Mucosa of rectum (tissue), 2 donors: ENCODE results near the gene GTPBP3.

Source experiments
- H3K27ac ChIP-seq, 2 donors: one replicate each; pipeline ENCODE4 v1.7.0; 2013; ENCODE audit warnings: inconsistent platforms in 2 of 2, low read depth in 2 of 2, low read length in 2 of 2
- H3K27me3 ChIP-seq, 2 donors: one replicate each; pipeline ENCODE4 v1.7.0; 2013; ENCODE audit warnings: low read length in 2 of 2; ENCODE audit not compliant: control insufficient read depth in 2 of 2, insufficient read depth in 2 of 2
- H3K36me3 ChIP-seq, 2 donors: one replicate each; pipeline ENCODE4 v1.7.0; 2013; ENCODE audit warnings: low read length in 2 of 2; ENCODE audit not compliant: control insufficient read depth in 2 of 2, insufficient read depth in 2 of 2
- H3K4me1 ChIP-seq, 2 donors: one replicate each; pipeline ENCODE4 v1.7.0; 2013; ENCODE audit warnings: low read length in 2 of 2, mild to moderate bottlenecking in 1 of 2; ENCODE audit not compliant: control insufficient read depth in 2 of 2, insufficient read depth in 2 of 2
- H3K4me3 ChIP-seq, 2 donors: one replicate each; pipeline ENCODE4 v1.7.0; 2013; ENCODE audit warnings: low read length in 2 of 2
- H3K9ac ChIP-seq, 2 donors: one replicate each; pipeline ENCODE4 v1.7.0; 2013; ENCODE audit warnings: low read length in 2 of 2, low read depth in 1 of 2, mild to moderate bottlenecking in 1 of 2
- H3K9me3 ChIP-seq, 2 donors: one replicate each; pipeline ENCODE4 v1.7.0; 2013; ENCODE audit warnings: low read length in 2 of 2; ENCODE audit not compliant: control insufficient read depth in 2 of 2
- donor health status: healthy.
- donor health status: Normal muscosa, but diverticular disease.

The GTPBP3 gene

GRCh38 chr19:17346109-17346671 lies 8.8 kb downstream of the GTPBP3 start:
- Histone ChIP-seq H3K4me1 (peaks cover 0 to 3% of the 10 kb centered on the region in 2 donors), H3K4me3 (no peak overlapping the region), H3K36me3 (peaks cover 0 to 3% of the 10 kb centered on the region in 2 donors), H3K27me3 (peaks cover 5 to 6% of the 10 kb centered on the region in 2 donors), H3K27ac (no peak overlapping the region), H3K9ac (no peak overlapping the region), H3K9me3 (no peaks in the 10 kb centered on the region)

- Histone ChIP-seq H3K4me3 (no peak overlapping the region), H3K9ac (no peak overlapping the region), H3K9me3 (no peaks in the 10 kb centered on the region), H3K36me3 (no peaks in the 10 kb centered on the region), H3K4me1 (peaks cover 0 to 3% of the 10 kb centered on the region in 2 donors), H3K27me3 (peaks cover 5 to 6% of the 10 kb centered on the region in 2 donors), H3K27ac (no peak overlapping the region)
Measured at GRCh38 chr19:17347361-17347760, 10.0 kb downstream of the GTPBP3 start.

GRCh38 chr19:17347877-17348276 lies 10.5 kb downstream of the GTPBP3 start:
- Histone ChIP-seq H3K36me3 (no peaks in the 10 kb centered on the region), H3K9ac (no peak overlapping the region), H3K9me3 (no peaks in the 10 kb centered on the region), H3K27me3 (peaks cover 5 to 6% of the 10 kb centered on the region in 2 donors), H3K27ac (no peak overlapping the region), H3K4me3 (no peak overlapping the region), H3K4me1 (peaks cover 0 to 3% of the 10 kb centered on the region in 2 donors)

DNA sequence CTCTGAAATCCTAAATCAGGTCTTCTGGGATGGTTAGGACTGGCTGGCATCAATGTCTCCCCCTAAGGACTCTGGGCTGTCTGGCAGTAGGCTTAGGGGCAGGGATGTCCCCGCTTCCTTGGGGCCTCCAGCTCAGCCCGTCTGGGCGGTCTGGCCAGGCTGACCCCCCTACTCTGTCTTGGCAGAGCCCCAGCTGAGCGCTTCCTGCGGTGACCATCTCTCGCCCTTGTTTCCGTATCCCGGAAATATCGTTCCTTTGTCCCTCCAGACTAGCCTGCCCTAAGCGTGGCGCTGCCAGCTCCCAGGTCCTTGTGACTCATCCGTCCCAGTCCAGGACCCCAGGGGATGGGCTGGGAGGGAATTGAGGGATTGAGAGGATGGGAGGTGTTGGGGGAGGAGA lies 11.3 kb downstream of the GTPBP3 start:
- Histone ChIP-seq H3K27me3 (peaks cover 5 to 6% of the 10 kb centered on the region in 2 donors), H3K4me1 (peaks cover 0 to 3% of the 10 kb centered on the region in 2 donors), H3K4me3 (no peak overlapping the region), H3K27ac (peak overlapping the region in 1 of 2 donors; percentile 31), H3K36me3 (no peaks in the 10 kb centered on the region), H3K9me3 (no peaks in the 10 kb centered on the region), H3K9ac (no peak overlapping the region)

DNA sequence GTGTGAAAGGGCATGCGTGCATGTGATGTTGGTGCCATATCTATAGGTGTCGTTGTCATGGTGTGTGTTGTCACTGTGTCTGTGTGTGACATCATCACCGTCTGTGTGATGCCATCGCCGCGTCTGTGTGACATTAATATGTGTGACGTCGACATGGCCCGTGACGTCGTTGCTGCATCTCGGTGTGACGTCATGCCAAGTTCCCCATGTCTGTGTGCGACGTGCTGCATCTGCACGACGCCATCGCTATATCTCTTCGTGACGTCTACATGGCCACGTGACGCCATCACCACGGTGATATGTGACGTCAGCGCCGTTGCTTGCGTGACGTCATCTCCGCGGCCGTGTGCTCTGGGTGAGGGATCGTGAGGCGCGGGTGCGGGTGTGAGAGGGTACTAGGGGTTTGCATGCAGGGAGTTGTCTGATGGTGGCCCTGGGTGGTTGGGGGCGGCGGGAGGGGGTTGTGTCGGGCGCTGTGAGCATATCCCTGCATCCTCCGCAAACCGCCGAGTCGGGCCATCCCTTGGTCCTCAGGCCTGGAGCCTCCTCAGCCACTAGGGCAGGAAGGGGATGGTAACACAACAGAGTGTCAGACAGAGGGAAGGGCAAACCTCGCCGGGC lies 14.6 kb downstream of the GTPBP3 start:
- H3K4me1 ChIP-seq = peaks cover 0 to 3% of the 10 kb centered on the region in 2 donors
- no peaks in the 10 kb centered on the region for H3K36me3 ChIP-seq
- H3K9me3 ChIP-seq = no peaks in the 10 kb centered on the region
- H3K9ac ChIP-seq = no peak overlapping the region
- peaks cover 5 to 6% of the 10 kb centered on the region in 2 donors for H3K27me3 ChIP-seq
- no peak overlapping the region for H3K27ac ChIP-seq
- no peak overlapping the region for H3K4me3 ChIP-seq

GRCh38 chr19:17352608-17353280 lies 15.4 kb downstream of the GTPBP3 start:
- H3K4me1 ChIP-seq = peaks cover 0 to 3% of the 10 kb centered on the region in 2 donors
- no peaks in the 10 kb centered on the region for H3K9me3 ChIP-seq
- no peaks in the 10 kb centered on the region for H3K36me3 ChIP-seq
- H3K27ac ChIP-seq = no peak overlapping the region
- no peak overlapping the region for H3K4me3 ChIP-seq
- no peak overlapping the region for H3K9ac ChIP-seq
- peaks cover 5 to 6% of the 10 kb centered on the region in 2 donors for H3K27me3 ChIP-seq

- no peak overlapping the region for H3K9ac ChIP-seq
- H3K27ac ChIP-seq = no peak overlapping the region
- H3K4me1 ChIP-seq = peaks cover 0 to 3% of the 10 kb centered on the region in 2 donors
- H3K4me3 ChIP-seq = no peak overlapping the region
- no peaks in the 10 kb centered on the region for H3K36me3 ChIP-seq
- no peaks in the 10 kb centered on the region for H3K9me3 ChIP-seq
- H3K27me3 ChIP-seq = peaks cover 5 to 6% of the 10 kb centered on the region in 2 donors
Measured at GRCh38 chr19:17353386-17353785, 16.0 kb downstream of the GTPBP3 start.

GRCh38 chr19:17357078-17357666 lies 19.8 kb downstream of the GTPBP3 start:
- H3K4me3 ChIP-seq = no peak overlapping the region
- no peak overlapping the region for H3K9ac ChIP-seq
- H3K27ac ChIP-seq = no peak overlapping the region
- H3K9me3 ChIP-seq = no peaks in the 10 kb centered on the region
- no peaks in the 10 kb centered on the region for H3K4me1 ChIP-seq
- no peaks in the 10 kb centered on the region for H3K27me3 ChIP-seq
- H3K36me3 ChIP-seq = no peaks in the 10 kb centered on the region

- no peak overlapping the region for H3K27ac ChIP-seq
- H3K9ac ChIP-seq = no peak overlapping the region
- no peak overlapping the region for H3K4me3 ChIP-seq
- H3K36me3 ChIP-seq = no peaks in the 10 kb centered on the region
- no peaks in the 10 kb centered on the region for H3K4me1 ChIP-seq
- no peaks in the 10 kb centered on the region for H3K27me3 ChIP-seq
- no peaks in the 10 kb centered on the region for H3K9me3 ChIP-seq
Measured at GRCh38 chr19:17357724-17358123, 20.4 kb downstream of the GTPBP3 start.

DNA sequence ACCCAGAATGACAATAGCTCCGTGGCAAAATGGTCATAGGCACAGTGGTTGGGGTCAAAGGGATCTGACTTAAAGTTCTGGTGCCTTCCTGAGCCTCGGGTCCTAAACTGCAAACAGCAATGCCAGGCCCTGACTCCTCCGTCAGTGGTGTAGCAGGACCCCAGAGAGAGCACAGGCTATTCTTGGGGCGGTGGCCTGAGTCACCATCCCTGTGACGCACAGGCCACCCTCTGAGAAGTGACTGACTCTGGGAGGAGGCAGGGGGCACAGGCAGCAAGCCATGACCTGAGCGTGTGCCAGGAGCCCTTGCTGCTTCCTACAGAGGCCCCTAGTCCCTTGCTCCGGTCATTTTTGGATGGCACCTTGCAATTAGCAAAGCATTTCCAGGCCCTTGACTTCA lies 21.0 kb downstream of the GTPBP3 start:
- no peak overlapping the region for H3K9ac ChIP-seq
- H3K27me3 ChIP-seq = no peaks in the 10 kb centered on the region
- H3K4me1 ChIP-seq = no peaks in the 10 kb centered on the region
- no peaks in the 10 kb centered on the region for H3K36me3 ChIP-seq
- H3K27ac ChIP-seq = no peak overlapping the region
- H3K9me3 ChIP-seq = no peaks in the 10 kb centered on the region
- no peak overlapping the region for H3K4me3 ChIP-seq
